HEK293T (cell line): ENCODE measurements around the gene ARHGEF7.

Experiments used
- CTCF ChIA-PET: fragments of 350-600 bp; formaldehyde crosslinking; extraction: SDS; loops from one replicate; lab custom pipeline; 2021; ENCODE audit warnings: antibody characterized with exemption, inconsistent platforms; lab: Yijun Ruan, JAX
- POLR2A ChIA-PET: fragments of 350-600 bp; formaldehyde crosslinking; extraction: SDS; loops from one replicate; lab custom pipeline; 2020; ENCODE audit warnings: antibody characterized with exemption, inconsistent platforms; lab: Yijun Ruan, JAX
- DNase-seq: peaks from one replicate; pipeline ENCODE4 v3.0.0; 2012; ENCODE audit warnings: mixed read lengths; ENCODE audit errors: extremely low spot score
- ARNT ChIP-seq: fragments of 450-650 bp; IDR thresholded peaks from 2 replicates; pipeline ENCODE4 v1.6.1; 2017; ENCODE audit warnings: mild to moderate bottlenecking
- BHLHE40 ChIP-seq: fragments of 450-650 bp; IDR thresholded peaks from 2 replicates; pipeline ENCODE4 v1.6.1; 2016; ENCODE audit warnings: mild to moderate bottlenecking, moderate library complexity, borderline replicate concordance
- CTBP1 ChIP-seq: fragments of 450-650 bp; IDR thresholded peaks from 2 replicates; pipeline ENCODE4 v1.6.1; 2016; ENCODE audit warnings: borderline replicate concordance
- ELF4 ChIP-seq: fragments of 450-650 bp; IDR thresholded peaks from 2 replicates; pipeline ENCODE4 v1.6.1; 2017; ENCODE audit warnings: antibody characterized with exemption
- FOXA1 ChIP-seq: fragments of 450-650 bp; IDR thresholded peaks from 2 replicates; pipeline ENCODE4 v1.6.1; 2016; ENCODE audit warnings: mild to moderate bottlenecking
- FOXK2 ChIP-seq: fragments of 450-650 bp; IDR thresholded peaks from 2 replicates; pipeline ENCODE4 v1.6.1; 2016; ENCODE audit warnings: mild to moderate bottlenecking
- FOXM1 ChIP-seq: fragments of 450-650 bp; IDR thresholded peaks from 2 replicates; pipeline ENCODE4 v1.6.1; 2017; ENCODE audit warnings: mild to moderate bottlenecking, borderline replicate concordance
- HDGF ChIP-seq: fragments of 450-650 bp; IDR thresholded peaks from 2 replicates; pipeline ENCODE4 v1.6.1; 2017; ENCODE audit warnings: antibody characterized with exemption, borderline replicate concordance
- L3MBTL2 ChIP-seq: fragments of 450-650 bp; conservative IDR thresholded peaks from 2 replicates; pipeline ENCODE4 v1.6.1; 2016; ENCODE audit warnings: mild to moderate bottlenecking
- LEF1 ChIP-seq: fragments of 450-650 bp; IDR thresholded peaks from 2 replicates; pipeline ENCODE4 v1.6.1; 2017; ENCODE audit warnings: mild to moderate bottlenecking, borderline replicate concordance
- NFRKB ChIP-seq: fragments of 450-650 bp; IDR thresholded peaks from 2 replicates; pipeline ENCODE4 v1.6.1; 2016; ENCODE audit warnings: mild to moderate bottlenecking, moderate library complexity
- SP1 ChIP-seq: fragments of 450-650 bp; IDR thresholded peaks from 2 replicates; pipeline ENCODE4 v1.6.1; 2017
- SUZ12 ChIP-seq: fragments of 450-650 bp; IDR thresholded peaks from 2 replicates; pipeline ENCODE4 v1.6.1; 2016; ENCODE audit warnings: mild to moderate bottlenecking
- TARDBP ChIP-seq: fragments of 450-650 bp; IDR thresholded peaks from 2 replicates; pipeline ENCODE4 v1.6.1; 2016
- ZNF384 ChIP-seq: fragments of 450-650 bp; IDR thresholded peaks from 2 replicates; pipeline ENCODE4 v1.6.1; 2016
- TF ChIP-seq, protein P1 (sequence below): fragments of 450-650 bp; IDR thresholded peaks from 2 replicates; pipeline ENCODE4 v1.6.1; 2016

Gene ARHGEF7

DNA sequence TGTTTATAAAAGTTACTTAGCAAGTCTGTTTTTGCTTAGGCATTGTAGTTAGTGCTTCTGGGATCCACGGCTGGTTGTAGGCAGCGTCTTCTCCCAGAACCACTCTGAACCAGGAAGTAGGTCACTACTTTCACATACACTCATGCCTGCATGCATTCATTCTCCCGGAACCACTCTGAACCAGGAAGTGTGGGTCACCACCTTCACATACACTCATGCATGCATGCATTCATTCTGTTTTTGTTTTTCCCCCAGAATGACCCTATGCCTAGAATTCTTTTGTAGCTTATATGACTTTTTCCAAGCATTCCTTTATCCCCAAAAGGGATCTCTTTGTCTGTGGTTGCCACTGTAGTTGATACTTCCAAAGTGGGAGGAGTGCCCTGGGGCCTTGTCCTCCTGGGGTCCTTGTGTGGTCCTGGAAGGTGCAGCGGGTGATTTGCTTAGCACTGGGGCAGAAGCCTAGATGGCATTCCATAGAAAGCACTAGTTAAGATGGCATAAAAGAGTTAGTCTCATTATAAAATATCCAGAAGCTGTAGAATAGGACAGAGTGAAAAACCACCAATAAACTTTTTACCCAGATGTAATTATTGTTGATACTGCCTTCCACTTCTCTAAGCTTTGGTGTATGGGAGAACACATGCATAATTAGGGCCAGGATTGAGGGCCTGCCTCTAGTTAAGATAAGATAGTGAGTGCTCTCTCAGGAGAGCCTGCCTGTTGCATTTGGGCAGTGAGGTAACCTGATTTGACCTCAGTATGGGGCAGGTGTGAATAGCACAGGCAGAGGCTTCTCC, 136.7 kb downstream of the ARHGEF7 start:
- DNase-seq, result no peak
- CTCF ChIA-PET, result no interaction called here

DNA sequence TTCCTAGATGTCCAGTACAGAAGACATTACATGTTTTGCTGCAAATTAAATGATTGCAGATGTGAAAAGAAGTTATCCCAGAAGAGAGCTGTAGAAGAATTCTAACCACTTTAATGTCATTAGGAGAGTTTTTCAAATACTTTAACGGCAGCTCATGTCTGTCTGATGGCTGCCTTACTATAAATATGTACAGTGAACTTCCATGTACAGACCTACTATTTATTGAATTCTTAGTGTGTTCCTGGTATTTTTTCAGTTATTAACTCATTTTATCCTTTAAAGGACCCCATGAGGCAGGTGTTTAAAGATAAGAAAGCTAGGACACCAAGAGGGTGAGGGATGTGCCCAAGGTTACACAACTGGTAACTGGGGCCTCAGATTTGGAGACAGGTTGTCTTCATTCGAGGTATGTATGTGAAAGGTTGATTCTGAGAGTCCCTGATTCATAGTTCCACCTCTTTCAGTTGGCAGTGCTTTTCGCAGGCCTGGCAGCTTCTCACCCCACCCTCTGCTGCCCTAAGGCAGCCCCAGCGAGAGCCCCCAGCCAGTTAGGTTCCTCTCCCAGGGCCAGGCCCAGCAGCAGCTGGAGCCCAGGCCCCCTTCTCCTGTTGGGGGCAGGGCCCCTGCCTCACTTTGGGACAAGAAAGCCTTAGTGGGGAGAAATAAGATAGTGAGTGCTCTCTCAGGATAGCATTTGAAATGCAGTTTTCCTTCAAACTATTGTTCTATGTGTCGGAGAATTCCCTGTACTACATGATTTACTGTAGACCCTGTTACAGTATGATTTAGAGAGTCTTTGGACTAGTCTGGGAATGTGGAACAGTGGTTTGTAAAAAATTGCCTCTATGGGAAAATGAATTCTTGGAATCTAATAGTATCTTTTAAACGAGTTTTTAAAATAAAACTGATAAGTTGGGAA, 137.6 kb downstream of the ARHGEF7 start:
- ChIA-PET CTCF (no interaction called here), POLR2A (no interaction called here)
- no peak for TF ChIP-seq FOXK2
- TF ChIP-seq CTBP1, result no peak

More for the DNA sequence above, 136.7 kb downstream of the ARHGEF7 start:
- POLR2A ChIA-PET, result no interaction called here
- no peak for TF ChIP-seq NFRKB
- TF ChIP-seq L3MBTL2, result no peak
- TF ChIP-seq FOXA1, result no peak
- TF ChIP-seq FOXM1, result no peak
- TF ChIP-seq CTBP1, result no peak
- no peak for TF ChIP-seq LEF1
- TF ChIP-seq SUZ12, result no peak
- TF ChIP-seq HDGF, result no peak
- no peak for TF ChIP-seq ZNF384
- no peak for TF ChIP-seq TARDBP
- TF ChIP-seq, protein P1, sequence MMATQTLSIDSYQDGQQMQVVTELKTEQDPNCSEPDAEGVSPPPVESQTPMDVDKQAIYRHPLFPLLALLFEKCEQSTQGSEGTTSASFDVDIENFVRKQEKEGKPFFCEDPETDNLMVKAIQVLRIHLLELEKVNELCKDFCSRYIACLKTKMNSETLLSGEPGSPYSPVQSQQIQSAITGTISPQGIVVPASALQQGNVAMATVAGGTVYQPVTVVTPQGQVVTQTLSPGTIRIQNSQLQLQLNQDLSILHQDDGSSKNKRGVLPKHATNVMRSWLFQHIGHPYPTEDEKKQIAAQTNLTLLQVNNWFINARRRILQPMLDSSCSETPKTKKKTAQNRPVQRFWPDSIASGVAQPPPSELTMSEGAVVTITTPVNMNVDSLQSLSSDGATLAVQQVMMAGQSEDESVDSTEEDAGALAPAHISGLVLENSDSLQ, result no peak
- no peak for TF ChIP-seq BHLHE40
- TF ChIP-seq ARNT, result no peak
- TF ChIP-seq FOXK2, result no peak

DNA sequence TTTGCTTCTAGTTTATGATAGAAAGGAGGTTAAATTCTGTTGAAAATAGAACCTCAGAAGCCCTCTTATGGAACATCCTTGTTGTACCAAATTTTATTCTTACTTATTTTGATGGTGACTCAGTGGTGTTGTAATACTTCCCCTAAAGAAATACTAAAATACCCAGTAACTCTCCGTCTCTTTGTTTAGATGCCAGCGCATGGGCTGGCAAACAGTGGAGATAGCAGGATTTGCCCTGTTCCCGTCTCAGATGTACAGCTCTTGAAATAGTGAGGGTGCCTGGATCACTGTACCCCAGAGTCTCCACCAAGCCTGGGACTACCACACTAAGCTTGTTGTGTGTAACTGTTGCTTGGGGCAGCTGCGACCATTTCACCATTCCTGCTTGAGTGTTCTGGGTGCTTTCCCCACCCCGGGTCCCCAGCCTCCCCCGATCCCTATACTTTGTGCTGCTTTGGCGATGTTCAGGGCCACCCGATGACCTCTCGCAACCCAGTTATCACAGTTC, 138.3 kb downstream of the ARHGEF7 start:
- POLR2A ChIA-PET, result no interaction called here
- CTCF ChIA-PET, result no interaction called here
- DNase-seq, result no peak
- no peak for TF ChIP-seq ARNT
- TF ChIP-seq FOXK2, result no peak
- no peak for TF ChIP-seq LEF1
- no peak for TF ChIP-seq L3MBTL2
- TF ChIP-seq FOXA1, result no peak
- TF ChIP-seq BHLHE40, result no peak
- TF ChIP-seq, protein P1, result no peak
- TF ChIP-seq SP1, result no peak
- TF ChIP-seq FOXM1, result no peak
- no peak for TF ChIP-seq ELF4
- no peak for TF ChIP-seq SUZ12

More for the DNA sequence above, 137.6 kb downstream of the ARHGEF7 start:
- DNase-seq, result no peak

DNA sequence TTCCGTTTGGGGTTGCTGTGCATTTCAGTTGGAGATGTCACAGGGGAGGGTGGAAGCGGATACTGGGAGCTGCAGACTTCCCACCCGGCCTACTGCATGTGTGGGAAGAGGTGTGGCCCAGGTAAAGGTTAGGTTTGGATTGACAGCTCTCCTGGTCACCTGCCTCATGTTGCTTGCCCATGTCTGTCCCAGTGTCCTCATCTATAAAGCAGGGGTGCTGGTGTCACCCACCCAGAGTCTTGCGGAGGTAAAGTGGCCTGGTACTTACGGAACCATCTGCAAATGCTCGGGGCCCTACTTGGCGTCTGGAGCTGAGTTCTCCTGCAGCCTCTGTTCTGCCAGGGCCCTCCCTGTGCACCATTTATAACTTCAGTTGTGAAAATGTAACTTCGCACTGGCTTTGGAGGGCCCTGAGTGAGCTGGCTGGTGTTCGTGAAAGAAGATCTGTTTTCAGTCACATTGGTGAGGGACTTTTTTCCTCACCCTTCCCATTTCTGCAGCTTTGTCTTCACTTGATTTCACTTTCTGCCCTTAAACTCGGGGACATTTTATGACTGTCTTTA, 140.2 kb downstream of the ARHGEF7 start:
- CTCF ChIA-PET, result no interaction called here
- POLR2A ChIA-PET, result no interaction called here
- DNase-seq, result no peak
- TF ChIP-seq SP1, result no peak
- TF ChIP-seq NFRKB, result no peak
- no peak for TF ChIP-seq FOXM1
- no peak for TF ChIP-seq ELF4
- TF ChIP-seq TARDBP, result no peak
- TF ChIP-seq ARNT, result no peak
- no peak for TF ChIP-seq FOXK2

DNA sequence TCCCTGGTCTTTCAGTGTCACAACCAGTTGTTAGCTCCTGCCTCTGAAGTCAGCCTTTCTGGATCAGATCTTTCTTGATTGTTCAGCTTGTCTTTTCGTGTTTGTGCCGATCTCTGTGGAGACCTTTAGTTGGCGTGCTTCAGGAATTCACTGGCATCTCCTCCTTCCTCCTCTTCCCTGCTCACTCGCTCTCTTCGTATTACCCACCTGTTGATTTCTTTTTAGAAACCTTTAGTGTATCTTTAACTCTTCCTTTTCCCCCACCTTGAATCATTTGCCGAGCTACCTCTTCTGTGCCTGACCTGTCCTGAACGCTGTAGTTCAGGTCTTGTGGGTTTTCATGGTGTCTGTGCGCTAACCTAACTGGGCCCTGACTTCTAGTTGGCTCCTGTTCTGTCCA, 141.3 kb downstream of the ARHGEF7 start:
- CTCF ChIA-PET, result no interaction called here

More for the DNA sequence above, 141.3 kb downstream of the ARHGEF7 start:
- no peak for TF ChIP-seq LEF1
- TF ChIP-seq ZNF384, result no peak
- TF ChIP-seq ELF4, result no peak
- no peak for TF ChIP-seq FOXK2
- TF ChIP-seq NFRKB, result no peak
- no peak for TF ChIP-seq FOXM1
- TF ChIP-seq HDGF, result no peak
- TF ChIP-seq SP1, result no peak
- no peak for TF ChIP-seq SUZ12
- TF ChIP-seq ARNT, result no peak
- no peak for TF ChIP-seq BHLHE40
- no peak for TF ChIP-seq TARDBP
- TF ChIP-seq, protein P1, result no peak
- TF ChIP-seq FOXA1, result no peak
- TF ChIP-seq L3MBTL2, result no peak
- TF ChIP-seq CTBP1, result no peak
- no peak for DNase-seq
- POLR2A ChIA-PET, result no interaction called here
